K562 (cell line): Measurements from ENCODE around the gene SDF4. TPM values are rescaled to one million over a fixed set of nuclear protein-coding genes. Genes with fewer than 3 reads are reported as not detected.

Experiments
- BACH1 ChIP-seq: fragments of 200-800 bp; sonication (Bioruptor generic); IDR thresholded peaks from 2 replicates; pipeline ENCODE4 v1.6.1; 2016; ENCODE audit warnings: missing genetic modification characterization, missing compliant biosample characterization
- CBX8 ChIP-seq: fragments of 200-600 bp; sonication (generic); IDR thresholded peaks from 2 replicates; pipeline ENCODE4 v1.6.1; 2012; ENCODE audit warnings: borderline replicate concordance, mixed run types, low read depth, mild to moderate bottlenecking, moderate library complexity, mixed read lengths, low read length, control low read depth, inconsistent platforms; ENCODE audit not compliant: poor library complexity, severe bottlenecking; ENCODE audit errors: extremely low read depth
- CEBPG ChIP-seq, 3 experiments: fragments of 200-800 bp in 1 of 3; sonication (Bioruptor generic) in 1 of 3; sonication (generic) in 1 of 3; formaldehyde crosslinking in 1 of 3; IDR thresholded peaks in 2 of 3; conservative IDR thresholded peaks in 1 of 3; 2 replicates each; pipeline versions ENCODE4 v1.6.1 to v1.8.0; 2016 to 2022; ENCODE audit warnings: missing compliant biosample characterization in 2 of 3, missing genetic modification characterization in 2 of 3, mild to moderate bottlenecking in 1 of 3, missing genetic modification reagents in 1 of 3
- CREBBP ChIP-seq: IDR thresholded peaks from one replicate; pipeline ENCODE4 v1.6.1; 2012; ENCODE audit warnings: low read depth, mild to moderate bottlenecking, control low read depth, inconsistent platforms, low read length
- EP400 ChIP-seq: fragments of 450-650 bp; IDR thresholded peaks from 2 replicates; pipeline ENCODE4 v1.6.1; 2017; ENCODE audit warnings: antibody characterized with exemption, mild to moderate bottlenecking, moderate library complexity
- HDGF ChIP-seq: fragments of 450-650 bp; IDR thresholded peaks from 2 replicates; pipeline ENCODE4 v1.6.1; 2016
- HMGXB4 ChIP-seq: sonication (generic); formaldehyde crosslinking; IDR thresholded peaks from 2 replicates; pipeline ENCODE4 v1.8.1; 2023; ENCODE audit warnings: mild to moderate bottlenecking, missing genetic modification reagents
- HNRNPUL1 ChIP-seq: fragments of 200-400 bp; formaldehyde crosslinking; IDR thresholded peaks from 2 replicates; pipeline ENCODE4 v1.6.1; 2017; ENCODE audit warnings: low read length
- MXI1 ChIP-seq: IDR thresholded peaks from 2 replicates; pipeline ENCODE4 v1.6.1; 2011; ENCODE audit warnings: low read depth, mild to moderate bottlenecking, improper control_type of control experiment, low read length
- NFATC3 ChIP-seq: fragments of 450-650 bp; IDR thresholded peaks from 2 replicates; pipeline ENCODE4 v1.6.1; 2017; ENCODE audit warnings: mild to moderate bottlenecking
- NFIC ChIP-seq: fragments of 450-650 bp; IDR thresholded peaks from 2 replicates; pipeline ENCODE4 v1.6.1; 2017; ENCODE audit warnings: mild to moderate bottlenecking, inconsistent platforms
- RBBP5 ChIP-seq: fragments of 200-600 bp; sonication (generic); IDR thresholded peaks from 2 replicates; pipeline ENCODE4 v1.6.1; 2012; ENCODE audit warnings: borderline replicate concordance, mild to moderate bottlenecking, low read length, control low read depth, inconsistent platforms; ENCODE audit not compliant: insufficient read depth, poor library complexity, severe bottlenecking
- SAFB ChIP-seq: fragments of 200-400 bp; formaldehyde crosslinking; IDR thresholded peaks from 2 replicates; pipeline ENCODE4 v1.6.1; 2017; ENCODE audit warnings: low read depth, low read length, borderline replicate concordance
- SETDB1 ChIP-seq: IDR thresholded peaks from one replicate; pipeline ENCODE4 v1.6.1; 2012; ENCODE audit warnings: low read length, control low read depth, inconsistent platforms
- SIN3A ChIP-seq, 2 experiments: fragments of 150-350 bp in 1 of 2; IDR thresholded peaks; 2 replicates each; pipeline ENCODE4 v1.6.1; 2011 to 2016; ENCODE audit warnings: borderline replicate concordance in 2 of 2, low read depth in 2 of 2, low read length in 2 of 2, mild to moderate bottlenecking in 2 of 2, moderate library complexity in 2 of 2; ENCODE audit not compliant: control insufficient read depth in 1 of 2
- SPI1 ChIP-seq: IDR thresholded peaks from 2 replicates; pipeline ENCODE4 v1.6.1; 2011; ENCODE audit warnings: low read depth, low read length, control low read depth, borderline replicate concordance
- ZFPM2 ChIP-seq: fragments of 250-450 bp; sonication (Bioruptor Pico); IDR thresholded peaks from 2 replicates; pipeline ENCODE4 v1.5.1; 2022; ENCODE audit warnings: mild to moderate bottlenecking
- ZKSCAN1 ChIP-seq: fragments of 150-350 bp; IDR thresholded peaks from 2 replicates; pipeline ENCODE4 v1.6.1; 2016; ENCODE audit warnings: low read depth, low read length
- polyA plus RNA-seq, 8 experiments: library from polyadenylated mRNA; depleted of rRNA in 4 of 8; stranded (reverse) in 5 of 8; unstranded in 3 of 8; fragments of >200 nt; fragmentation: Nextera tagmentation in 2 of 8; fragmentation: Illumina TruSeq in 1 of 8; extraction: Ambion mirVana in 2 of 8; extraction: Trizol in 1 of 8; gene quantifications; 2 replicates each; pipeline versions ENCODE4 v1.2.1 to v1.2.3, GENCODE V29; 2011 to 2014; ENCODE audit warnings: inconsistent platforms in 1 of 8, missing spikeins in 1 of 8
- total RNA-seq, 7 experiments: library from RNA; depleted of rRNA in 6 of 7; stranded (reverse); fragments of >200 nt in 6 of 7; fragmentation: Illumina TruSeq in 2 of 7; extraction: Trizol in 2 of 7; gene quantifications; 2 replicates each; pipeline versions ENCODE4 v1.2.1 to v1.2.3, GENCODE V29; 2011 to 2021; ENCODE audit warnings: low replicate concordance in 1 of 7

SDF4 gene
- total and polyA plus RNA-seq, 9 of the 15 experiments (the other 6 are each of a cell fraction or from before 2014, with no cell fraction given): 0.35 to 160 (median 65.2) TPM

GRCh38 chr1:1185101-1185765 lies 46.6 kb downstream of the SDF4 start (continued):
- 0 out of 2 replicates have a peak, but pooled peaks have one; percentile 31 for TF ChIP-seq NFIC
- TF ChIP-seq HNRNPUL1: no peak
- TF ChIP-seq MXI1: no peak
- peak; percentile 39 for TF ChIP-seq RBBP5
- no peak for TF ChIP-seq ZKSCAN1
- no peak for TF ChIP-seq NFATC3
- no peak for TF ChIP-seq CBX8
- TF ChIP-seq HMGXB4: no peak
- TF ChIP-seq EP400: no peak
- no peak for TF ChIP-seq SIN3A (IDR thresholded peaks at IDR 0.05; ENCODE audit: borderline replicate concordance in 2 of 2, control insufficient read depth in 1 of 2, low read depth in 2 of 2, low read length in 2 of 2)
- TF ChIP-seq SETDB1: no peak
- TF ChIP-seq SPI1: no peak
- TF ChIP-seq CREBBP: no peak
- TF ChIP-seq SAFB: no peak
- TF ChIP-seq CEBPG (CRISPR knock-in tag; IDR thresholded peaks at IDR 0.05): no peak
- no peak for TF ChIP-seq CEBPG (tag; conservative IDR thresholded peaks at IDR 0.05 in 1 of 2, IDR thresholded peaks at IDR 0.05 in 1 of 2)
- TF ChIP-seq BACH1: no peak
- TF ChIP-seq HDGF: no peak; the same call in 1 of the 2 replicates
- no peak for TF ChIP-seq ZFPM2
